ENCODE data around the gene GPRC5A.

The GPRC5A gene

GRCh38 chr12:12891881-12892355, 556 bp downstream of the GPRC5A start:
- H3K27ac ChIP-seq (ENCODE audit: low read depth, low read length, poor library complexity, severe bottlenecking), result no peak overlapping the region
- H3K9me2 ChIP-seq (ENCODE audit: low read depth, low read length), result no peaks in the 10 kb centered on the region
- H3K9ac ChIP-seq (ENCODE audit: low read length), result no peak overlapping the region
- H3K4me1 ChIP-seq (ENCODE audit: insufficient read depth, low read length, severe bottlenecking), result no peaks in the 10 kb centered on the region
- TF ChIP-seq CTCF (IDR thresholded peaks at IDR 0.05; ENCODE audit: low read length), result no peak
- no peak for TF ChIP-seq EZH2 (IDR thresholded peaks at IDR 0.05; ENCODE audit: borderline replicate concordance, low read length)
- no peaks in the 10 kb centered on the region for H4K20me1 ChIP-seq (ENCODE audit: insufficient read depth, low read length)
- no peaks in the 10 kb centered on the region for H3K36me3 ChIP-seq (ENCODE audit: insufficient read depth, low read length)
- H3K9me3 ChIP-seq (ENCODE audit: low read length), result no peaks in the 10 kb centered on the region
- no peaks in the 10 kb centered on the region for H3F3A ChIP-seq (ENCODE audit: insufficient read depth, low read length)
- H3K27me3 ChIP-seq (ENCODE audit: insufficient read depth, low read length), result peaks cover 4% of the 10 kb centered on the region; the same call in 1 of the 2 replicates
- H3K4me2 ChIP-seq (ENCODE audit: low read length), result no peak overlapping the region
- no peaks in the 10 kb centered on the region for H3K79me2 ChIP-seq (ENCODE audit: insufficient read depth, low read length)
- no peak overlapping the region for H2AFZ ChIP-seq (ENCODE audit: low read length)
- no peak overlapping the region for H3K4me3 ChIP-seq (ENCODE audit: low read depth, low read length, poor library complexity, severe bottlenecking)

GRCh38 chr12:12892681-12893141, 1.3 kb downstream of the GPRC5A start:
- Histone ChIP-seq H3K79me2 (ENCODE audit: insufficient read depth, low read length) (no peaks in the 10 kb centered on the region), H3K4me2 (ENCODE audit: low read length) (no peak overlapping the region), H3F3A (ENCODE audit: insufficient read depth, low read length) (no peaks in the 10 kb centered on the region), H3K27ac (ENCODE audit: low read depth, low read length, poor library complexity, severe bottlenecking) (no peak overlapping the region), H3K9ac (ENCODE audit: low read length) (no peak overlapping the region), H2AFZ (ENCODE audit: low read length) (no peak overlapping the region), H3K36me3 (ENCODE audit: insufficient read depth, low read length) (no peaks in the 10 kb centered on the region), H3K4me1 (ENCODE audit: insufficient read depth, low read length, severe bottlenecking) (no peaks in the 10 kb centered on the region), H3K27me3 (ENCODE audit: insufficient read depth, low read length) (peaks cover 4% of the 10 kb centered on the region; the same call in 1 of the 2 replicates), H3K4me3 (ENCODE audit: low read depth, low read length, poor library complexity, severe bottlenecking) (no peak overlapping the region), H3K9me2 (ENCODE audit: low read depth, low read length) (no peaks in the 10 kb centered on the region), H3K9me3 (ENCODE audit: low read length) (no peaks in the 10 kb centered on the region), H4K20me1 (ENCODE audit: insufficient read depth, low read length) (no peaks in the 10 kb centered on the region)
- TF ChIP-seq EZH2 (IDR thresholded peaks at IDR 0.05; ENCODE audit: borderline replicate concordance, low read length), result no peak
- no peak for TF ChIP-seq CTCF (IDR thresholded peaks at IDR 0.05; ENCODE audit: low read length)

- Histone ChIP-seq H3K27me3 (ENCODE audit: insufficient read depth, low read length) (peaks cover 4% of the 10 kb centered on the region; the same call in 1 of the 2 replicates), H2AFZ (ENCODE audit: low read length) (no peak overlapping the region), H3K4me3 (ENCODE audit: low read depth, low read length, poor library complexity, severe bottlenecking) (no peak overlapping the region), H3K27ac (ENCODE audit: low read depth, low read length, poor library complexity, severe bottlenecking) (no peak overlapping the region), H3K9ac (ENCODE audit: low read length) (no peak overlapping the region), H3K79me2 (ENCODE audit: insufficient read depth, low read length) (no peaks in the 10 kb centered on the region), H3K4me1 (ENCODE audit: insufficient read depth, low read length, severe bottlenecking) (no peaks in the 10 kb centered on the region), H3F3A (ENCODE audit: insufficient read depth, low read length) (no peaks in the 10 kb centered on the region), H3K4me2 (ENCODE audit: low read length) (no peak overlapping the region), H4K20me1 (ENCODE audit: insufficient read depth, low read length) (no peaks in the 10 kb centered on the region), H3K9me3 (ENCODE audit: low read length) (no peaks in the 10 kb centered on the region), H3K36me3 (ENCODE audit: insufficient read depth, low read length) (no peaks in the 10 kb centered on the region), H3K9me2 (ENCODE audit: low read depth, low read length) (no peaks in the 10 kb centered on the region)
- TF ChIP-seq EZH2 (IDR thresholded peaks at IDR 0.05; ENCODE audit: borderline replicate concordance, low read length) (no peak), CTCF (IDR thresholded peaks at IDR 0.05; ENCODE audit: low read length) (no peak)
Observed at GRCh38 chr12:12893438-12893837, 2.1 kb downstream of the GPRC5A start.

Data from OCI-LY1 (cell line).